ENCODE data around the gene UGT1A9. TPM values are rescaled to one million over a fixed set of nuclear protein-coding genes. Genes with fewer than 3 reads are reported as not detected.

Gene UGT1A9
- not detected in 2 replicates for polyA plus RNA-seq

DNA sequence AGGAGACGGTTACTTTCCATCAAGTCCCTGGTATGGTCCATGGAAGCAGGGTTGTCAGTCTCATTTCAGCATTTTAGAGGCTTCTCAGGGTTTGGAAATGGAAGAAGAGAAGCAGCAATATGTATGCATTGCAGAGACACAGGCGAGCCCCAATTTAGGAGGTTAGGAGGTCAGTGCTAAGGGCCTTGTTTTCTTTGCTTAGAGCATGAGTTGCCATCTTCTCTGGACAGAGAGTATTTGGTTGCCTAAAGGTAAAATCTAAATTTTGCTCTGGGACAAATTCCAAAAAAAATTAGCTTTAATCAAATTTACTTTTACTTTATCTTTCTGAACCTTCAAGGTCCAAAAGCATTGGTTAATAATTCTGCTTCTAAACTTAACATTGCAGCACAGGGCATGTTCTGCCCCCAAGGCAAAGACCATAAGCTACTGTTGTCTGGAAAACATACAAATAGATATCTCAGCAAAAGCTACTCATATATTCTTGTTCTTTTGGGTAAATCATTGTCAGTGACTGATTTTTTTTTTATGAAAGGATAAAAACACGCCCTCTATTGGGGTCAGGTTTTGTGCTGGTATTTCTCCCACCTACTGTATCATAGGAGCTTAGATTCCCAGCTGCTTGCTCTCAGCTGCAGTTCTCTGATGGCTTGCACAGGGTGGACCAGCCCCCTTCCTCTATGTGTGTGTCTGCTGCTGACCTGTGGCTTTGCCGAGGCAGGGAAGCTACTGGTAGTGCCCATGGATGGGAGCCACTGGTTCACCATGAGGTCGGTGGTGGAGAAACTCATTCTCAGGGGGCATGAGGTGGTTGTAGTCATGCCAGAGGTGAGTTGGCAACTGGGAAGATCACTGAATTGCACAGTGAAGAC is at the start of gene UGT1A9:
Gene UGT1A9, plus strand, starts transcription at position 609 of the 872 bp plus-strand sequence. Its CDS starts 37 bp downstream, at position 646.

DNA sequence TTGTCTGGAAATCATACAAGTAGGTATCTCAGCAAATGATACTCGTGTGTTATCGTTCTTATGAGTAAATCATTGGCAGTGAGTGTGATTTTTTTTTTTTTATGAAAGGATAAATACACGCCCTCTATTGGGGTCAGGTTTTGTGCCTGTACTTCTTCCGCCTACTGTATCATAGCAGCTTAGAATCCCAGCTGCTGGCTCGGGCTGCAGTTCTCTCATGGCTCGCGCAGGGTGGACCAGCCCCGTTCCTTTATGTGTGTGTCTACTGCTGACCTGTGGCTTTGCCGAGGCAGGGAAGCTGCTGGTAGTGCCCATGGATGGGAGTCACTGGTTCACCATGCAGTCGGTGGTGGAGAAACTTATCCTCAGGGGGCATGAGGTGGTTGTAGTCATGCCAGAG is 35.4 kb upstream of the UGT1A9 start, which contains the start of gene UGT1A10:
Gene UGT1A10, plus strand, starts transcription at position 143 of the 400 bp plus-strand sequence. Its CDS starts 75 bp downstream, at position 218.

DNA sequence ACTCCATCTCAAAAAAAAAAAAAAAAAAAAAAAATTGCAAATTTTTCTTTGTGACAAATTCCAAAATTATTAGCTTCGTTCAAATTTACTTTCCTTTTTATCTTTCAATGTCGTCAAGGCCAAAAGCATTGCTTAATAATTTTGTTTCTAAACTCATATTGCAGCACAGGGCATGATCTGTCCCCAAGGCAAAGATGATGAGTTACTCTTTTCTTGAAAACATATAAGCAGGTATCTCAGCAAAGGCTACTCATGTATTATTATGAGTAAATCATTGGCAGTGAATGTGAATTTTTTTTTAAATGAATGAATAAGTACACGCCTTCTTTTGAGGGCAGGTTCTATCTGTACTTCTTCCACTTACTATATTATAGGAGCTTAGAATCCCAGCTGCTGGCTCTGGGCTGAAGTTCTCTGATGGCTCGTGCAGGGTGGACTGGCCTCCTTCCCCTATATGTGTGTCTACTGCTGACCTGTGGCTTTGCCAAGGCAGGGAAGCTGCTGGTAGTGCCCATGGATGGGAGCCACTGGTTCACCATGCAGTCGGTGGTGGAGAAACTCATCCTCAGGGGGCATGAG is 9.9 kb downstream of the UGT1A9 start, which contains the start of gene UGT1A7:
Gene UGT1A7, plus strand, starts transcription at position 381 of the 579 bp plus-strand sequence. Its CDS starts 37 bp downstream, at position 418.

DNA sequence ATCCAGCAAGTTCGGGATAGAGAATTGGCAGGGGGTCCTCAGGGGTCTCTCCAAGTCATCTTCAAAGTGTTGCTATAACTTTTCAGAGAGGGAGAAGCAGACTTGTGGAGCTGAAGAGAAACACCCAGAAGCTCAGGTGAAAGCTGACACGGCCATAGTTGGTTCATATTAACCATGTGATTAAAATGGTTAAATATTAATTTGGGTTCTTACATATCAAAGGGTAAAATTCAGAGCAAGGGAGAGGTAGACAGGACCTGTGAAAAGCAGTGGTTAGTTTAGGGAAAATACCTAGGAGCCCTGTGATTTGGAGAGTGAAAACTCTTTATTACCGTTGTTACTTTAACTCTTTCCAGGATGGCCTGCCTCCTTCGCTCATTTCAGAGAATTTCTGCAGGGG is 20.9 kb downstream of the UGT1A9 start, which contains the start of gene UGT1A6:
Gene UGT1A6, plus strand, starts transcription at position 243 of the 400 bp plus-strand sequence. Its CDS starts 115 bp downstream, at position 358.

DNA sequence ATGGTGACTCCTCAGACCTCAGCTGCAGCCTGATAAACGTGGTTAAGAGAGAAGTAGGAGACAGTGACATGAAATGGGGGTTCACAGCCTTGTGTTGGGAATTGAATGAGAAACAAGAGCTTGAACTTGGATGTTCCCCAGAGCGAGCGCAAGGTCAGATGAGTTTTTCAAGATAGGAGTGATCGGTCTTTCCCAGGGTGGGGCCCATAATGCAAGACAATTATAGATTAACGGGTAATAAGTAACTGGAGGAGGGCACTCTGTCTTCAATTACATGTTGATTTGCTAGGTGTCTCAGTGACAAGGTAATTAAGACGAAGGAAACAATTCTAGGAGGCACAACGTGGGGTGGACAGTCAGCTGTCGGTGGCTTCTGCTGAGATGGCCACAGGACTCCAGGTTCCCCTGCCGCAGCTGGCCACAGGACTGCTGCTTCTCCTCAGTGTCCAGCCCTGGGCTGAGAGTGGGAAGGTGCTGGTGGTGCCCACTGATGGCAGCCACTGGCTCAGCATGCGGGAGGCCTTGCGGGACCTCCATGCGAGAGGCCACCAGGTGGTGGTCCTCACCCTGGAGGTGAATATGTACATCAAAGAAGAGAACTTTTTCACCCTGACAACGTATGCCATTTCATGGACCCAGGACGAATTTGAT is 41.0 kb downstream of the UGT1A9 start, which contains the start of gene UGT1A5:
Gene UGT1A5, plus strand, starts transcription at position 297 of the 651 bp plus-strand sequence. Its CDS starts 85 bp downstream, at position 382.

DNA sequence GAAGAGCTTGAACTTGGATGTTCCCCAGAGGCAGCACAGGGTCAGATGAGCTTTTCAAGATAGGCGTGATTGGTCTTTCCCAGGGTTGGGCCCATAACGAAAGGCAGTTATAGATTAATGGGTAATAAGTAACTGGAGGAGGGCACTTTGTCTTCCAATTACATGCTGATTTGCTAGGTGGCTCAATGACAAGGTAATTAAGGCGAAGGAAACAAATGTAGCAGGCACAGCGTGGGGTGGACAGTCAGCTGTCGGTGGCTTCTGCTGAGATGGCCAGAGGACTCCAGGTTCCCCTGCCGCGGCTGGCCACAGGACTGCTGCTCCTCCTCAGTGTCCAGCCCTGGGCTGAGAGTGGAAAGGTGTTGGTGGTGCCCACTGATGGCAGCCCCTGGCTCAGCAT is 46.9 kb downstream of the UGT1A9 start, which contains the start of gene UGT1A4:
Gene UGT1A4, plus strand, starts transcription at position 185 of the 400 bp plus-strand sequence. Its CDS starts 85 bp downstream, at position 270.

DNA sequence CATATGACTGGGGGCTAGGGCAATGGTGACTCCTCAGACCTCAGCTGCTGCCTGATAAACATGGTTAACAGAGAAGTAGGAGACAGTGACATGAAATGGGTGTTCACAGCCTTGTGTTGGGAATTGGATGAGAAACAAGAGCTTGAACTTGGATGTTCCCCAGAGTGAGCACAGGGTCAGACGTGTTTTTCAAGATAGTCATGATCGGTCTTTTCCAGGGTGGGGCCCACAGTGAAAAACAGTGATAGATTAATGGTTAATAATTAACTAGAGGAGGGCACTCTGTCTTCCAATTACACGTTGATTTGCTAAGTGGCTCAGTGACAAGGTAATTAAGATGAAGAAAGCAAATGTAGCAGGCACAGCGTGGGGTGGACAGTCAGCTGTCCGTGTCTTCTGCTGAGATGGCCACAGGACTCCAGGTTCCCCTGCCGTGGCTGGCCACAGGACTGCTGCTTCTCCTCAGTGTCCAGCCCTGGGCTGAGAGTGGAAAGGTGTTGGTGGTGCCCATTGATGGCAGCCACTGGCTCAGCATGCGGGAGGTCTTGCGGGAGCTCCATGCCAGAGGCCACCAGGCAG is 57.1 kb downstream of the UGT1A9 start, which contains the start of gene UGT1A3:
Gene UGT1A3, plus strand, starts transcription at position 320 of the 579 bp plus-strand sequence. Its CDS starts 85 bp downstream, at position 405.

DNA sequence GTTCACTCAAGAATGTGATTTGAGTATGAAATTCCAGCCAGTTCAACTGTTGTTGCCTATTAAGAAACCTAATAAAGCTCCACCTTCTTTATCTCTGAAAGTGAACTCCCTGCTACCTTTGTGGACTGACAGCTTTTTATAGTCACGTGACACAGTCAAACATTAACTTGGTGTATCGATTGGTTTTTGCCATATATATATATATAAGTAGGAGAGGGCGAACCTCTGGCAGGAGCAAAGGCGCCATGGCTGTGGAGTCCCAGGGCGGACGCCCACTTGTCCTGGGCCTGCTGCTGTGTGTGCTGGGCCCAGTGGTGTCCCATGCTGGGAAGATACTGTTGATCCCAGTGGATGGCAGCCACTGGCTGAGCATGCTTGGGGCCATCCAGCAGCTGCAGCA is 88.3 kb downstream of the UGT1A9 start, which contains the start of gene UGT1A1:
Gene UGT1A1, plus strand, starts transcription at position 228 of the 400 bp plus-strand sequence. Its CDS starts 18 bp downstream, at position 246.

DNA sequence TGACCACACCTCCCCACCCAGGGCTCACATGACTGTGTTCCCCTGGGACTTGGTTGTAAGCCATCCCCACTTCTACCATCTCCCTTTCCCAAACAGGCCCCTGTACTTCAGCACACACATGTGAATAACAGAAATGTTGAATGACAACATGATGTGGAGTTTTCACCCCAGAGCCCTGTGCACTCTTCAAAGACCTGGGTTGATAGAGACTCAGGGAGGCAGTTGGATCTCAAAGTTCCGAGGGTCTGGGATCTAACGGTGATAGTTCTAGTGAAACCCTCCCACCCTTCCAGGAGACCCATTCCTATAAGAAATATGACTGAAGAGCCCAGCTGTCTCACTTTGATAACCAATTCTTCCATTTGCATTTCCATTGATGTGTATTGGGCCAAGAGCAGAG is 106.3 kb downstream of the UGT1A9 start, which contains the start of gene MROH2A:
Gene MROH2A, plus strand, starts transcription at position 301 of the 400 bp plus-strand sequence. CDS start 1,029 bp downstream, outside the sequence.

Other genes starting within 250 kb of the UGT1A9 start
- 2.9 and 12.2 TPM in 2 replicates for gene USP40, start 105.1 kb upstream of the UGT1A9 start, polyA plus RNA-seq
- not detected in 2 replicates for gene UGT1A8, start 54.3 kb upstream of the UGT1A9 start, polyA plus RNA-seq
- not detected in 2 replicates for gene UGT1A10, start 35.5 kb upstream of the UGT1A9 start, polyA plus RNA-seq
- gene UGT1A7, start 10.0 kb downstream of the UGT1A9 start, polyA plus RNA-seq: not detected in 2 replicates
- not detected in 2 replicates for gene UGT1A6, start 21.0 kb downstream of the UGT1A9 start, polyA plus RNA-seq
- not detected in 2 replicates for gene UGT1A5, start 41.0 kb downstream of the UGT1A9 start, polyA plus RNA-seq
- not detected in 2 replicates for gene UGT1A4, start 46.8 kb downstream of the UGT1A9 start, polyA plus RNA-seq
- gene UGT1A3, start 57.1 kb downstream of the UGT1A9 start, polyA plus RNA-seq: not detected in 2 replicates
- gene UGT1A1, start 88.4 kb downstream of the UGT1A9 start, polyA plus RNA-seq: not detected in 2 replicates
- gene MROH2A, start 106.4 kb downstream of the UGT1A9 start, polyA plus RNA-seq: not detected in 2 replicates
- gene HJURP, start 182.6 kb downstream of the UGT1A9 start, polyA plus RNA-seq: not detected in 2 replicates
- gene TRPM8, start 245.5 kb downstream of the UGT1A9 start, polyA plus RNA-seq: 3.0 and 5.9 TPM in 2 replicates

Data from Purkinje cell (primary cell).